HAP-1 (cell line): ENCODE results near the gene TMPRSS11D.

ENCODE experiments used
- DNase-seq, 2 experiments: peaks; one replicate each; pipeline ENCODE4 v3.0.0-alpha.2; 2016 to 2020; ENCODE audit warnings: low spot score in 2 of 2
- H3K27me3 ChIP-seq: fragments of 250-450 bp; sonication (Bioruptor Pico); 2 replicates; pipeline ENCODE4 v1.5.1; 2020; ENCODE audit warnings: low read depth, mild to moderate bottlenecking, moderate library complexity
- H3K36me3 ChIP-seq: fragments of 250-450 bp; sonication (Bioruptor Pico); replicated peaks from 2 replicates; pipeline ENCODE4 v1.5.1; 2020; ENCODE audit warnings: mild to moderate bottlenecking
- H3K4me1 ChIP-seq: fragments of 250-450 bp; sonication (Bioruptor Pico); 2 replicates; pipeline ENCODE4 v1.5.1; 2020; ENCODE audit warnings: mild to moderate bottlenecking
- H3K4me3 ChIP-seq: fragments of 250-450 bp; sonication (Bioruptor Pico); 2 replicates; pipeline ENCODE4 v1.5.1; 2020; ENCODE audit warnings: mild to moderate bottlenecking, moderate library complexity
- H3K9me3 ChIP-seq: fragments of 250-450 bp; sonication (Bioruptor Pico); 2 replicates; pipeline ENCODE4 v1.5.1; 2020; ENCODE audit warnings: mild to moderate bottlenecking, moderate library complexity
- in situ Hi-C: fragments of 300-500 bp; cut with MboI; formaldehyde crosslinking; loops from 3 replicates; pipeline ENCODE4 v1.14.3; 2020; ENCODE audit warnings: low sequenced_read_pairs, inconsistent platforms, mixed read lengths

The TMPRSS11D gene, protein sequence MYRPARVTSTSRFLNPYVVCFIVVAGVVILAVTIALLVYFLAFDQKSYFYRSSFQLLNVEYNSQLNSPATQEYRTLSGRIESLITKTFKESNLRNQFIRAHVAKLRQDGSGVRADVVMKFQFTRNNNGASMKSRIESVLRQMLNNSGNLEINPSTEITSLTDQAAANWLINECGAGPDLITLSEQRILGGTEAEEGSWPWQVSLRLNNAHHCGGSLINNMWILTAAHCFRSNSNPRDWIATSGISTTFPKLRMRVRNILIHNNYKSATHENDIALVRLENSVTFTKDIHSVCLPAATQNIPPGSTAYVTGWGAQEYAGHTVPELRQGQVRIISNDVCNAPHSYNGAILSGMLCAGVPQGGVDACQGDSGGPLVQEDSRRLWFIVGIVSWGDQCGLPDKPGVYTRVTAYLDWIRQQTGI

GRCh38 chr4:67883902-67884301 lies at the start of gene TMPRSS11D:
TMPRSS11D (minus strand) TSS chr4:67884002; CDS start chr4:67883933, 69 bp downstream.
- no peak for DNase-seq
- Histone ChIP-seq H3K36me3 (no peaks in the 10 kb centered on the region), H3K9me3 (no peaks in the 10 kb centered on the region), H3K27me3 (no peaks in the 10 kb centered on the region), H3K4me1 (no peaks in the 10 kb centered on the region), H3K4me3 (no peak within 1 kb of the TSS)
- in situ Hi-C loops = no loop called here

DNA sequence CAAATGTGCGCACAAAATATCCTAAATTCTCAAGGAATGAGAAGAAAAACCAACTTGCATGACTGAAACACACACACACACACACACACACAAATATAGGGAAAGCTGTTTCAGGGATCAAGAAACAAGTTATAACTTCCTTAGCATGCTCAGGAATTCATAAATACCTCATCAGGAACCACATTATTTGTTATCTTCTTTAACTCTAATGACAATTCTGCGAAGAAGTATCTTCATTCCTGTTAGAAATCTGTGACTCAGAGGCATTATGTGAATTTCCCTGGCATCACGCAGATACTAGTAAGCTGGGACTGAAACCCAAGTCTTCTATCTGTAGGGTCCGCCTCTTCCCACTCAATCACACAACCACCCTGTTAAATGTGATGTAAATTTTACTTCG lies 49.2 kb upstream of the TMPRSS11D start:
- H3K9me3 ChIP-seq = no peaks in the 10 kb centered on the region
- no peaks in the 10 kb centered on the region for H3K36me3 ChIP-seq
- H3K4me3 ChIP-seq = no peak overlapping the region
- H3K4me1 ChIP-seq = no peaks in the 10 kb centered on the region
- in situ Hi-C loops = no loop called here
- no peak for DNase-seq
- 0 out of 2 replicates have a peak, but pooled peaks cover 2% of the 10 kb centered on the region for H3K27me3 ChIP-seq

DNA sequence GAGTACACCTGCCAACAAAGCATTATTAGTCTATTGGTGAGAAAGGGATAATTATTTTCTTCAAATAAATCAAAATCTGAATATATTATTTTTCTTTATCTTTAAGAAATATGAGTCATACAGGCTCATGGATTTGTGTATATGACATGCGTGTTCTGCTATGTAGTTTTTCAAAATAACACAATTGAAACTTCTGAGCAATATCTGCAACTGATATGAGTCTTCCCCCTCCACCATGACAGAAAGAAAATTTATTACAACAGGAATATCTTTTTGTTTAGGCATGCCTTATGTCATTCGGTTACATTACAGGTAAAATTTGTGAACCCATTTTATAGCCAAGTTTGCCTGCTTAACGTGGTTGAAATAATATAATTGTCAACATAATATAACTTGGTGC lies 47.5 kb upstream of the TMPRSS11D start:
- H3K27me3 ChIP-seq = 0 out of 2 replicates have a peak, but pooled peaks cover 2% of the 10 kb centered on the region

GRCh38 chr4:67929426-67929825 lies 45.6 kb upstream of the TMPRSS11D start:
- no peak for DNase-seq
- Histone ChIP-seq H3K4me1 (no peaks in the 10 kb centered on the region), H3K4me3 (no peak overlapping the region), H3K27me3 (0 out of 2 replicates have a peak, but pooled peaks cover 2% of the 10 kb centered on the region), H3K36me3 (no peaks in the 10 kb centered on the region), H3K9me3 (no peaks in the 10 kb centered on the region)
- in situ Hi-C loops = no loop called here

More for the DNA sequence above, 47.5 kb upstream of the TMPRSS11D start:
- H3K36me3 ChIP-seq = no peaks in the 10 kb centered on the region
- H3K9me3 ChIP-seq = no peaks in the 10 kb centered on the region
- in situ Hi-C loops = no loop called here
- no peak overlapping the region for H3K4me3 ChIP-seq
- H3K4me1 ChIP-seq = no peaks in the 10 kb centered on the region
- no peak for DNase-seq

GRCh38 chr4:67928546-67928945 lies 44.7 kb upstream of the TMPRSS11D start:
- Histone ChIP-seq H3K4me1 (no peaks in the 10 kb centered on the region), H3K4me3 (no peak overlapping the region), H3K9me3 (no peaks in the 10 kb centered on the region), H3K36me3 (no peaks in the 10 kb centered on the region), H3K27me3 (0 out of 2 replicates have a peak, but pooled peaks cover 2% of the 10 kb centered on the region)
- DNase-seq = no peak
- in situ Hi-C loops = no loop called here

DNA sequence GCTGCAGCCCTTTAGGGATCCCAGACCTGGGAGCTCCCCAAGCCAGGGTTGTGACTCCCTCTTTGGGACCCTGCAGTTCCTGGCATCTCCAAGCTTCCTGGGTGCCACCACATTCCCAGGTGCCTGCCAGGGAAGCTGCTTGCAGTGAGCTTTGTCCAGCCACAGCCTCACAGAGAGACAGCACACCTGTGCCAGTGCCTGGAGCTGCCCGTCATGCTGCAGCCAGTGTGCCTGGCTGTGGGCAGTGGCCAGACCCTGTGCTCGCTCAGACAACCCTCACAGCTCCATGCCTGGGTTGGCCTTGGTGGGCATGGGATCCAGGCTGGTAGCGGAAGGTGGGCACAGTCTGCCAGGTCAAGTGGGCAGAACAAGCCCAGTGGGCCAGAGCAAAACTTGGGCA lies 43.4 kb upstream of the TMPRSS11D start:
- Histone ChIP-seq H3K36me3 (no peaks in the 10 kb centered on the region), H3K27me3 (0 out of 2 replicates have a peak, but pooled peaks cover under 1% of the 10 kb centered on the region), H3K4me1 (no peaks in the 10 kb centered on the region), H3K4me3 (no peak overlapping the region), H3K9me3 (no peaks in the 10 kb centered on the region)
- DNase-seq = no peak
- in situ Hi-C loops = no loop called here

DNA sequence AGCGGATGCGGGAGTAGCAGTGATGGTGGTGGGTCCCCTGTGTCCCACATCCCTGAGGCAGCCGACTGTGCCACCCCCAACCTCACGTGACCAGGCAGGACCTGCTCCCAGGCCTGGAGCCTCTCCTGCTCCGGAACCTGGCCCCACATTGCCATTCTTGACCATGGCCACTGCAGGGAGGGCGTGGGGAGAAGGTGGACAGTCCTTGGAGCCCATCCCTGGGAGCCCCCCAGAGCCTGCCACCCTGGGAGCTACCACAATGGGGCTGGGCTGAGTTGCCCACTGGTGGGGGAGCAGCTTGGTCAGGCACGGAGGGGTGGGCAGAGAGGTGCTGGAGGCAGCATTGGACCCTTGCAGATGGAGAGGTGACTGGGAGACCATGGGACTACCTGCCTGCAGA lies 42.7 kb upstream of the TMPRSS11D start:
- no peaks in the 10 kb centered on the region for H3K36me3 ChIP-seq
- in situ Hi-C loops = no loop called here
- DNase-seq = no peak
- H3K9me3 ChIP-seq = no peaks in the 10 kb centered on the region
- no peak overlapping the region for H3K4me3 ChIP-seq
- H3K4me1 ChIP-seq = no peaks in the 10 kb centered on the region
- no peaks in the 10 kb centered on the region for H3K27me3 ChIP-seq

GRCh38 chr4:67922697-67923096 lies 38.9 kb upstream of the TMPRSS11D start:
- H3K4me3 ChIP-seq = no peak overlapping the region
- no peaks in the 10 kb centered on the region for H3K4me1 ChIP-seq
- no peaks in the 10 kb centered on the region for H3K27me3 ChIP-seq
- in situ Hi-C loops = no loop called here
- no peaks in the 10 kb centered on the region for H3K9me3 ChIP-seq
- no peaks in the 10 kb centered on the region for H3K36me3 ChIP-seq
- DNase-seq = no peak

DNA sequence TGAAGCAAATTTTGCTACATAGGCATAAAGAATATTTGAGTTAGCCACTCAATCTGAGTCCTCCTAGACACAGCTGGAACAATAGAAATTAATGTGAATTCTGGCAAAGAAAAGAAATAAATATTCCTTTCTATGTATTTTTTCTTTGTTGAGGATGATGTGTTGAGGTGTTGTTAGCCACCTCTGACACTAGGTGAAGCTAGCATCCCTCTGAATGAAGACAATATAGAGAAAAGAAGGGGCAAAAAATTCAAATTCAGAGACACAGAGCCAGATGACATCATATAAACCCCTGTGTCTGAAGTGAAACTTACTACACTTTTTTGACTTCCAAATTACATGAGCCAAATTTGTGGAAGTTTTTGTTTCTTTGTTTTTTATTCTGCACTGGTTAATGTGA lies 34.6 kb upstream of the TMPRSS11D start:
- no peak for DNase-seq
- H3K4me3 ChIP-seq = no peak overlapping the region
- no peaks in the 10 kb centered on the region for H3K36me3 ChIP-seq
- no peaks in the 10 kb centered on the region for H3K27me3 ChIP-seq
- H3K4me1 ChIP-seq = no peaks in the 10 kb centered on the region
- in situ Hi-C loops = no loop called here
- H3K9me3 ChIP-seq = no peaks in the 10 kb centered on the region

GRCh38 chr4:67915400-67915966 lies 31.7 kb upstream of the TMPRSS11D start:
- Histone ChIP-seq H3K36me3 (no peaks in the 10 kb centered on the region), H3K9me3 (0 out of 2 replicates have a peak, but pooled peaks cover 2% of the 10 kb centered on the region), H3K27me3 (peaks cover 5% of the 10 kb centered on the region), H3K4me1 (no peaks in the 10 kb centered on the region), H3K4me3 (no peak overlapping the region)
- in situ Hi-C loops = no loop called here
- DNase-seq = no peak

DNA sequence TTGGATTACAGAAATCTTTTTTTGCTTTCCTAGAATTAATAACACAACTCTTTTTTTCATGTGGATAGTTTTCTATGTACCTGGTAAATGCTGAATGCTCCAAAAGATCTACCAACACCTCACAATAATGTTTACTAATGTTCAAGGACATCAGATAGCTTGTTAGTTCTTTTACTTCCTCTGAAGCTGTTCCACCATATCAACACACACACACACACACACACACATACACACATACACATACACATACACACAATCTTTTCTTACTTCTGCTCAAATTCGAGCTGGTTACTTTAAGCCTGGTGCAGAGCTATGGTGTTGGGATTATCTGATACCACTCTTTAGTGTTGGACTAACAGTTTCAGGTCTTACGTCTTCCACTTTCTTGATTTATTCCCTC lies 28.3 kb upstream of the TMPRSS11D start:
- no peak for DNase-seq
- Histone ChIP-seq H3K4me1 (no peaks in the 10 kb centered on the region), H3K27me3 (peaks cover 5% of the 10 kb centered on the region), H3K36me3 (no peaks in the 10 kb centered on the region), H3K9me3 (0 out of 2 replicates have a peak, but pooled peaks cover 2% of the 10 kb centered on the region), H3K4me3 (no peak overlapping the region)
- in situ Hi-C loops = no loop called here

DNA sequence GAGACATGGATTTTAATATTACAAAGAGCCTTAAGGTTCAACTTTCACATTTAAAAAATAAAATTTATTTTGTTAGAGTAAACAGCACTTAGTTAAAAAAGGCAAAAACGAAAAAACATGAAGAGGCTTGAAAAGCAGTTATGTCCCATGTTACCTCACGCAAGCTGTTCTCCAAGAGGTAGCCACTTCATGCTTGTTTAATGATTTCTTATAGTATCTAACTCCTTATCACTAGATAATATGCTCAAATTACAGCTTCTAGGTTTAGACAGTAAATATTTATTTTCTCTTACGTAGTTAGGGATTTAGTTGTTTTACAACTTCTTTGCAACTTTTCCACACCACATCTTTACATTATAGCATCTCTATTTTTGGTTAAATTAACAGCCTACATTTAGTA lies 27.8 kb upstream of the TMPRSS11D start:
- H3K4me1 ChIP-seq = no peaks in the 10 kb centered on the region
- H3K36me3 ChIP-seq = no peaks in the 10 kb centered on the region
- DNase-seq = no peak
- H3K9me3 ChIP-seq = 0 out of 2 replicates have a peak, but pooled peaks cover 2% of the 10 kb centered on the region
- H3K27me3 ChIP-seq = peaks cover 5% of the 10 kb centered on the region
- H3K4me3 ChIP-seq = no peak overlapping the region
- in situ Hi-C loops = no loop called here

DNA sequence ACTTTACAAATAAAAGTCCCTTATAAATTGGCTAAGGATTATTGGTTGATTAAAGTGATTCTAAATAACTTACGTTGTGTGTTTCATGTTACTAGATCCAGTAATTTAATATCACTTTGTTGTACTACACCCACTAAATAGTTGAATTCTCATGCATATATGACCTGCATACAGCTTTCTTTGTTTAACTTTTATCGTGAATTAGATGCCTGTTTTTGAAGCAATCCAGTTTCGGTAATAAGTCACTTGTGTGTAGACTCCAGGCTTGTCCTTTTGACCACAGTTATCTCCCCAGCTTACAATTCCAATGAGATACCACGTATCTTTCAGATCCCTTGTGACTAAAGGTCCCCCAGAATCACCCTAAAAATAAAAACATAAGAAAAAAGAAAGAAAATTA lies 27.3 kb upstream of the TMPRSS11D start:
- H3K4me1 ChIP-seq = no peaks in the 10 kb centered on the region
- 0 out of 2 replicates have a peak, but pooled peaks cover 2% of the 10 kb centered on the region for H3K9me3 ChIP-seq
- in situ Hi-C loops = no loop called here
- DNase-seq = no peak
- H3K27me3 ChIP-seq = peaks cover 5% of the 10 kb centered on the region
- H3K4me3 ChIP-seq = no peak overlapping the region
- H3K36me3 ChIP-seq = no peaks in the 10 kb centered on the region

DNA sequence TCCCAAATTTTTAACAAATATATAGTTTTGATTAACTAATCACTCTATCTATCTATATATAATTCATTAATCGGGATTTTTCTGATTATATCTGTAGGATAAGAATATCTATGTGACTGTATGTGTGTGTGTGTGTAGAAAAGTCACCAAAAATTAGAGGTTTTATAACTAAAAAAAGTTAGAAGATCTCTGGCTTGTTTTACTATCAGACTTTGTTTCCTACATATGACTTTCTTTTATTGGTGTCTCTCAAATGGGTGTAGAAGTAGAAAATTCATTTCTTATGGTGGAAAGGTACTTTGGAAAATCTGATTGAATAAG lies 26.7 kb upstream of the TMPRSS11D start:
- DNase-seq = no peak
- peaks cover 5% of the 10 kb centered on the region for H3K27me3 ChIP-seq
- no peak overlapping the region for H3K4me3 ChIP-seq
- 0 out of 2 replicates have a peak, but pooled peaks cover 2% of the 10 kb centered on the region for H3K9me3 ChIP-seq
- in situ Hi-C loops = no loop called here
- no peaks in the 10 kb centered on the region for H3K36me3 ChIP-seq
- no peaks in the 10 kb centered on the region for H3K4me1 ChIP-seq
